H1 (cell line): ENCODE results near the gene DLL3. TPM values are rescaled to one million over a fixed set of nuclear protein-coding genes. Genes with fewer than 3 reads are reported as not detected.

Experiments
- CBX8 ChIP-seq: fragments of 300-800, 300-1000 bp; sonication (generic); IDR thresholded peaks from 2 replicates; pipeline ENCODE4 v1.7.1; 2016; ENCODE audit warnings: low read depth, low read length, borderline replicate concordance
- CHD7 ChIP-seq: fragments of 300-600 bp; sonication (generic); IDR thresholded peaks from 2 replicates; pipeline ENCODE4 v1.7.1; 2012; ENCODE audit warnings: low read length, moderate library complexity, mild to moderate bottlenecking, inconsistent platforms; ENCODE audit not compliant: insufficient replicate concordance
- CREB1 ChIP-seq: IDR thresholded peaks from 2 replicates; pipeline ENCODE4 v1.6.1; 2012; ENCODE audit warnings: inconsistent platforms
- KDM1A ChIP-seq: fragments of 200-600, 300-600 bp; sonication (generic); IDR thresholded peaks from 2 replicates; pipeline ENCODE4 v1.7.1; 2016; ENCODE audit warnings: mild to moderate bottlenecking, low read length, borderline replicate concordance
- KDM5A ChIP-seq: fragments of 200-600 bp; IDR thresholded peaks from 2 replicates; pipeline ENCODE4 v1.7.1; 2012; ENCODE audit warnings: mild to moderate bottlenecking, low read length, inconsistent platforms, mixed read lengths
- POLR2A ChIP-seq, 2 experiments: IDR thresholded peaks; 1 replicate in 1 of 2; 2 replicates in 1 of 2; pipeline ENCODE4 v1.6.1; 2011; ENCODE audit warnings: low read depth in 2 of 2, low read length in 2 of 2, mild to moderate bottlenecking in 2 of 2; ENCODE audit errors: control extremely low read depth in 1 of 2
- POU5F1 ChIP-seq: IDR thresholded peaks from 2 replicates; pipeline ENCODE4 v1.6.1; 2011; ENCODE audit warnings: low read depth, mild to moderate bottlenecking, low read length, moderate library complexity
- RBBP5 ChIP-seq: IDR thresholded peaks from 2 replicates; pipeline ENCODE4 v1.7.1; 2012; ENCODE audit warnings: low read depth, mild to moderate bottlenecking, inconsistent platforms, low read length, moderate library complexity, borderline replicate concordance
- SRF ChIP-seq: IDR thresholded peaks from 2 replicates; pipeline ENCODE4 v1.6.1; 2011; ENCODE audit warnings: mild to moderate bottlenecking, low read depth, low read length, moderate library complexity
- TAF7 ChIP-seq: optimal IDR thresholded peaks from 2 replicates; pipeline ENCODE3; 2011; ENCODE audit warnings: low read depth, mild to moderate bottlenecking, inconsistent platforms, low read length, moderate library complexity, borderline replicate concordance
- TEAD4 ChIP-seq: IDR thresholded peaks from 2 replicates; pipeline ENCODE4 v1.6.1; 2012; ENCODE audit warnings: low read depth, low read length, inconsistent platforms, mixed read lengths
- polyA plus RNA-seq, 7 experiments: library from polyadenylated mRNA; depleted of rRNA in 3 of 7; stranded (reverse) in 5 of 7; unstranded in 2 of 7; fragments of >200 nt in 5 of 7; fragments of 200-250 nt in 2 of 7; gene quantifications; 1 replicate in 5 of 7; 2 replicates in 1 of 7; 4 replicates in 1 of 7; pipeline versions ENCODE4 v1.2.1 to v1.2.3, GENCODE V29; 2011 to 2013; ENCODE audit warnings: missing spikeins in 2 of 7, mixed read lengths in 2 of 7
- total RNA-seq: library from RNA; stranded (reverse); fragmentation: NEBNext Ultra II Directional; extraction: Animal tissue kit (Norgen Biotek cat#: 25700); gene quantifications from 2 replicates; pipeline ENCODE4 v1.2.1, GENCODE V29; 2021

Gene DLL3
- total and polyA plus RNA-seq, 2 of the 8 experiments (the other 6 are each of a cell fraction or from before 2014, with no cell fraction given), result 12.2 to 13.8 TPM

- TF ChIP-seq CHD7 (no peak), CBX8 (no peak), CREB1 (no peak), POLR2A (IDR thresholded peaks at IDR 0.05; ENCODE audit: control extremely low read depth in 1 of 2, low read depth in 2 of 2, low read length in 2 of 2) (no peak), POU5F1 (no peak), RBBP5 (no peak), KDM1A (no peak), KDM5A (no peak), TAF7 (no peak), SRF (no peak), TEAD4 (no peak)
Observed at GRCh38 chr19:39533791-39534190, 35.0 kb downstream of the DLL3 start (continued).
